GM12878 (cell line): ENCODE measurements around the gene LRRC8B. TPM values are rescaled to one million over a fixed set of nuclear protein-coding genes. Genes with fewer than 3 reads are reported as not detected.

Experiments
- EZH2 ChIP-seq: IDR thresholded peaks from 2 replicates; pipeline ENCODE4 v1.6.1; 2012; ENCODE audit warnings: low read depth, mild to moderate bottlenecking, control low read depth, inconsistent platforms, low read length, borderline replicate concordance; ENCODE audit not compliant: control insufficient read depth
- KLF5 ChIP-seq: fragments of 450-650 bp; IDR thresholded peaks from 2 replicates; pipeline ENCODE4 v1.6.1; 2014; ENCODE audit warnings: mild to moderate bottlenecking; ENCODE audit not compliant: partially characterized antibody
- polyA plus RNA-seq, 11 experiments: library from polyadenylated mRNA; depleted of rRNA in 4 of 11; unstranded in 6 of 11; stranded (reverse) in 5 of 11; fragments of >200 nt; fragmentation: Nextera tagmentation in 4 of 11; fragmentation: Illumina TruSeq in 1 of 11; extraction: Ambion mirVana in 4 of 11; extraction: Trizol in 1 of 11; gene quantifications; 1 replicate in 1 of 11; 2 replicates in 10 of 11; pipeline versions ENCODE4 v1.2.1 to v1.2.3, GENCODE V29; 2011 to 2016; ENCODE audit warnings: inconsistent platforms in 2 of 11, missing spikeins in 2 of 11, low read depth in 1 of 11
- total RNA-seq, 4 experiments: library from RNA; depleted of rRNA in 3 of 4; stranded (reverse); fragments of >200 nt in 3 of 4; fragmentation: Illumina TruSeq in 1 of 4; extraction: Trizol in 1 of 4; gene quantifications; 2 replicates each; pipeline versions ENCODE4 v1.2.1 to v1.2.3, GENCODE V29; 2013 to 2021
- TF ChIP-seq, protein P1 (sequence below): IDR thresholded peaks from 2 replicates; pipeline ENCODE4 v1.6.1; 2012; ENCODE audit warnings: low read length, inconsistent platforms
- TF ChIP-seq, protein P2 (sequence below), 3 experiments: IDR thresholded peaks in 2 of 3; conservative IDR thresholded peaks in 1 of 3; 2 replicates each; pipeline ENCODE4 v1.5.1; 2011; ENCODE audit warnings: low read depth in 3 of 3, low read length in 3 of 3, mild to moderate bottlenecking in 3 of 3, control low read depth in 2 of 3, moderate library complexity in 2 of 3, inconsistent platforms in 1 of 3, mixed read lengths in 1 of 3; ENCODE audit not compliant: control insufficient read depth in 2 of 3, insufficient read depth in 1 of 3; ENCODE audit errors: extremely low read depth in 1 of 3
- TF ChIP-seq, protein P3 (sequence below): fragments of 150-350 bp; IDR thresholded peaks from 2 replicates; pipeline ENCODE4 v1.6.1; 2016; ENCODE audit warnings: low read depth, low read length

LRRC8B gene
- total and polyA plus RNA-seq, 10 of the 15 experiments (the other 5 are each of a cell fraction or from before 2014, with no cell fraction given), result 1.3 to 9.2 (median 5.4) TPM

DNA sequence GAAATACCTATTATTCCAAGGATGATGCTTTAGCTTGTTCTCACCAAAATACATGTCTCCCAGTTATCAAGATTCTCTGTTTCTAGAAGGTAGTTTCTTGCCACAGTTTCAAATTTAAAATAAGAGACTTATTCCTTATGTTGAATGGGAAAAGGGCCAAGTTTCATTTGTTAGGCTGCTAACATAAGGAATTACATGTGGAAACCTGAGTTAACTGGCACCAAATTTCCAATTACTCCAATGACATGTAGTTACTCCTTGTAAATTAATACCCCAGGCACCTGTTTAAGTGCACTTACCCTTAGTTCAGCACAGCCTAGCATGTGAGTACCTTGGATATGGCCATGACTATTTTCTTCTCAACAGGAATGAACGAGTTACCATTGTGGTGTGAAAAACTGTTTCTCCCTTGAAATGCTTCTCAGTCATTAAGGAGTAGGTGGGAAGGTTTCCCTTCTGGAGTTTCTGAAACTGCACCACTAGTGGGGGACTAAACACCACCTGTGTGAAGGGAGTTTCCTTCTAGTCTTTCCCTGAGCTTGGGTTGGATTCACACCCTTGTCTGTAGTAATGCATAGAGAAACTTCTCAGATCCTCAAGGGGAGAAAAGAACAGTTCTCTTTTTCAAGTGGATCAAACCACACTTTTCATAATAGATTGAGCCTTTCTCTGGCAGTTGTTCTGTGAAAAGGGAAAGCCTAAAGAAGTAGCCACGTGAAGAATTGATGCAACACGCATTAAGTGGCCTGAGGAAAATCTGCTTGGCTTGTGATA lies 76.0 kb downstream of the LRRC8B start (continued):
- TF ChIP-seq, protein P1, sequence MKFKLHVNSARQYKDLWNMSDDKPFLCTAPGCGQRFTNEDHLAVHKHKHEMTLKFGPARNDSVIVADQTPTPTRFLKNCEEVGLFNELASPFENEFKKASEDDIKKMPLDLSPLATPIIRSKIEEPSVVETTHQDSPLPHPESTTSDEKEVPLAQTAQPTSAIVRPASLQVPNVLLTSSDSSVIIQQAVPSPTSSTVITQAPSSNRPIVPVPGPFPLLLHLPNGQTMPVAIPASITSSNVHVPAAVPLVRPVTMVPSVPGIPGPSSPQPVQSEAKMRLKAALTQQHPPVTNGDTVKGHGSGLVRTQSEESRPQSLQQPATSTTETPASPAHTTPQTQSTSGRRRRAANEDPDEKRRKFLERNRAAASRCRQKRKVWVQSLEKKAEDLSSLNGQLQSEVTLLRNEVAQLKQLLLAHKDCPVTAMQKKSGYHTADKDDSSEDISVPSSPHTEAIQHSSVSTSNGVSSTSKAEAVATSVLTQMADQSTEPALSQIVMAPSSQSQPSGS, result peak; percentile 82; the same call in 1 of the 2 replicates
- no peak for TF ChIP-seq KLF5
- TF ChIP-seq EZH2, result no peak
- TF ChIP-seq, protein P2, sequence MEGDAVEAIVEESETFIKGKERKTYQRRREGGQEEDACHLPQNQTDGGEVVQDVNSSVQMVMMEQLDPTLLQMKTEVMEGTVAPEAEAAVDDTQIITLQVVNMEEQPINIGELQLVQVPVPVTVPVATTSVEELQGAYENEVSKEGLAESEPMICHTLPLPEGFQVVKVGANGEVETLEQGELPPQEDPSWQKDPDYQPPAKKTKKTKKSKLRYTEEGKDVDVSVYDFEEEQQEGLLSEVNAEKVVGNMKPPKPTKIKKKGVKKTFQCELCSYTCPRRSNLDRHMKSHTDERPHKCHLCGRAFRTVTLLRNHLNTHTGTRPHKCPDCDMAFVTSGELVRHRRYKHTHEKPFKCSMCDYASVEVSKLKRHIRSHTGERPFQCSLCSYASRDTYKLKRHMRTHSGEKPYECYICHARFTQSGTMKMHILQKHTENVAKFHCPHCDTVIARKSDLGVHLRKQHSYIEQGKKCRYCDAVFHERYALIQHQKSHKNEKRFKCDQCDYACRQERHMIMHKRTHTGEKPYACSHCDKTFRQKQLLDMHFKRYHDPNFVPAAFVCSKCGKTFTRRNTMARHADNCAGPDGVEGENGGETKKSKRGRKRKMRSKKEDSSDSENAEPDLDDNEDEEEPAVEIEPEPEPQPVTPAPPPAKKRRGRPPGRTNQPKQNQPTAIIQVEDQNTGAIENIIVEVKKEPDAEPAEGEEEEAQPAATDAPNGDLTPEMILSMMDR (IDR thresholded peaks at IDR 0.05 in 2 of 3, conservative IDR thresholded peaks at IDR 0.05 in 1 of 3; ENCODE audit: control insufficient read depth in 2 of 3, extremely low read depth in 1 of 3, insufficient read depth in 1 of 3, low read depth in 3 of 3, low read length in 3 of 3), result peak in 1 of 3 experiments; percentile 14; a peak in 1 of 6 replicates
- TF ChIP-seq, protein P3, sequence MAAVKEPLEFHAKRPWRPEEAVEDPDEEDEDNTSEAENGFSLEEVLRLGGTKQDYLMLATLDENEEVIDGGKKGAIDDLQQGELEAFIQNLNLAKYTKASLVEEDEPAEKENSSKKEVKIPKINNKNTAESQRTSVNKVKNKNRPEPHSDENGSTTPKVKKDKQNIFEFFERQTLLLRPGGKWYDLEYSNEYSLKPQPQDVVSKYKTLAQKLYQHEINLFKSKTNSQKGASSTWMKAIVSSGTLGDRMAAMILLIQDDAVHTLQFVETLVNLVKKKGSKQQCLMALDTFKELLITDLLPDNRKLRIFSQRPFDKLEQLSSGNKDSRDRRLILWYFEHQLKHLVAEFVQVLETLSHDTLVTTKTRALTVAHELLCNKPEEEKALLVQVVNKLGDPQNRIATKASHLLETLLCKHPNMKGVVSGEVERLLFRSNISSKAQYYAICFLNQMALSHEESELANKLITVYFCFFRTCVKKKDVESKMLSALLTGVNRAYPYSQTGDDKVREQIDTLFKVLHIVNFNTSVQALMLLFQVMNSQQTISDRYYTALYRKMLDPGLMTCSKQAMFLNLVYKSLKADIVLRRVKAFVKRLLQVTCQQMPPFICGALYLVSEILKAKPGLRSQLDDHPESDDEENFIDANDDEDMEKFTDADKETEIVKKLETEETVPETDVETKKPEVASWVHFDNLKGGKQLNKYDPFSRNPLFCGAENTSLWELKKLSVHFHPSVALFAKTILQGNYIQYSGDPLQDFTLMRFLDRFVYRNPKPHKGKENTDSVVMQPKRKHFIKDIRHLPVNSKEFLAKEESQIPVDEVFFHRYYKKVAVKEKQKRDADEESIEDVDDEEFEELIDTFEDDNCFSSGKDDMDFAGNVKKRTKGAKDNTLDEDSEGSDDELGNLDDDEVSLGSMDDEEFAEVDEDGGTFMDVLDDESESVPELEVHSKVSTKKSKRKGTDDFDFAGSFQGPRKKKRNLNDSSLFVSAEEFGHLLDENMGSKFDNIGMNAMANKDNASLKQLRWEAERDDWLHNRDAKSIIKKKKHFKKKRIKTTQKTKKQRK, result no peak
- TF ChIP-seq, all 136 proteins: peak for 18
